Skeletal muscle cell (primary cell): ENCODE results near the gene GARRE1.
"Not testable (repeated sequence)": the region's sequence is repeated elsewhere in the genome, so short reads cannot be mapped to it uniquely, and the experiment has no call there.

ENCODE experiments used
- DNase-seq: peaks from one replicate; pipeline ENCODE4 v3.0.0-alpha.2; 2010; ENCODE audit warnings: low read depth
- H3K4me3 ChIP-seq: 2 replicates; pipeline ENCODE4 v1.5.1; 2011; ENCODE audit warnings: low read depth, mild to moderate bottlenecking, control low read depth, low read length, moderate library complexity

GARRE1 gene

GRCh38 chr19:34256835-34257558, 2.6 kb downstream of the GARRE1 start:
- DNase-seq = no peak
- no peak overlapping the region for H3K4me3 ChIP-seq

GRCh38 chr19:34257559-34257924, 3.2 kb downstream of the GARRE1 start:
- no peak for DNase-seq
- no peak overlapping the region for H3K4me3 ChIP-seq

GRCh38 chr19:34259367-34260095, 5.2 kb downstream of the GARRE1 start:
- DNase-seq = no peak
- H3K4me3 ChIP-seq = no peak overlapping the region

- H3K4me3 ChIP-seq = no peak overlapping the region
- DNase-seq = no peak
Measured at GRCh38 chr19:34260771-34261173, 6.4 kb downstream of the GARRE1 start.

GRCh38 chr19:34261334-34262109, 7.2 kb downstream of the GARRE1 start:
- H3K4me3 ChIP-seq = no peak overlapping the region
- no peak for DNase-seq

GRCh38 chr19:34263745-34264237, 9.4 kb downstream of the GARRE1 start:
- H3K4me3 ChIP-seq = no peak overlapping the region
- DNase-seq = no peak

- DNase-seq = no peak
- no peak overlapping the region for H3K4me3 ChIP-seq
Measured at GRCh38 chr19:34265221-34265650, 10.9 kb downstream of the GARRE1 start.

DNA sequence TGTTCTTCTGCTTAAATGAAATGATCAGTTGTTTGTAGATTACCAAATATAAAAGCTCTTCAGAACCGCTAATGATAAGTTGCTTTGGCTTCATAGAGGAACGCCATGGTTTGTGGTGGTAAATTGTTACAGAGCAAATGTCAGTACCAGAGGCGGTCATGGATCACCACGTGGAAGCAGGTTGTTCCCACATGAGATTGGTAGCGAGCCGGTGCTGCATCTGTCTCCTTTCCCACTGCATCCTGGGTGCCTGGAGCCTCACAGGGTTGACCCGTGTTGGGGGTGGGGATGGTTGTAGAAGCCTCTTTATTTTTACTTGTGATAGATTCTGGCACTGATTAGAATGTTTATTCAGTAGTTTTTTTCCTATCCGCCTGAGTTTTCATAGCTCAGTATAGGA, 14.7 kb downstream of the GARRE1 start:
- no peak for DNase-seq
- no peak overlapping the region for H3K4me3 ChIP-seq

DNA sequence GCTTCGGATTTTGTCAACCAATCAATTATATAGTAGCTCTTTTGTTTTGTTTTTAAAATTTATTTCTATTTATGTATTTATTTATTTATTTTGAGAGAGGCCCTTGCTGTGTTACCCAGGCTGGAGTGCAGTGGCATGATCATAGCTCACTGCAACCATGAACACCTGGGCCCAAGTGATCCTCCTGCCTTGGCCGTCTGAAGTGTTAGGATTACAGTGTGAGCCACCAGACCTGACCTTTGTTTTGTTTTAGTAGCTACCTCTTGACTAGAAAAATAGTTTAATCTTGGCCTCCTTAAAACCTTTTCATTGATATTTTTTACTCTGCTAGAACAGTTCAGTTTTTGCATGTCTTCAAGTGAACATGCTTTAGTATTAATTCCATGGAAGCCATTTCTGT, 15.1 kb downstream of the GARRE1 start:
- no peak for DNase-seq
- H3K4me3 ChIP-seq = no peak overlapping the region

GRCh38 chr19:34269968-34270621, 15.7 kb downstream of the GARRE1 start:
- DNase-seq = peak; percentile 26
- H3K4me3 ChIP-seq = no peak overlapping the region

DNA sequence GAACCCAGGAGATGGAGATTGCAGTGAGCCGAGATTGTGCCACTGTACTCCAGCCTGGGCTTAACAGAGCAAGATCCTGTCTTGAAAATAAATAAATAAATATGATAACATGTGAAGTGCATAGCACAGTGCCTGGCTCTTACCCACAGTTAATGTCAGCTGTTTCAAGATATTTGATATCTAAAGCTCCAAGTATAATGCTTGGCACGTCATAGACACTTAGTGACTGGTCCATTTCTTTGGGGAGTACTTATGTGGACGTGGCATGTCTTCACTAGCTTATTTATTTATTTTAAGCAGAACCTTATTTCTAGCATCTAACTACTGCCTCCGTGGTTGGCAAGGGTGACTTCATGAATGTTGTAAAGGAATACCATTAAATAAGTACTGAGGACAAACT, 18.8 kb downstream of the GARRE1 start:
- H3K4me3 ChIP-seq = no peak overlapping the region
- DNase-seq = no peak

- DNase-seq = no peak
- no peak overlapping the region for H3K4me3 ChIP-seq
Measured at GRCh38 chr19:34274284-34274826, 20.0 kb downstream of the GARRE1 start.

- no peak overlapping the region for H3K4me3 ChIP-seq
- DNase-seq = peak; percentile 50
Measured at GRCh38 chr19:34274827-34275625, 20.7 kb downstream of the GARRE1 start.

GRCh38 chr19:34275705-34276104, 21.4 kb downstream of the GARRE1 start:
- DNase-seq = no peak
- H3K4me3 ChIP-seq = no peak overlapping the region

GRCh38 chr19:34276614-34277013, 22.3 kb downstream of the GARRE1 start:
- H3K4me3 ChIP-seq = no peak overlapping the region
- DNase-seq = no peak

GRCh38 chr19:34277244-34277643, 22.9 kb downstream of the GARRE1 start:
- DNase-seq = no peak
- H3K4me3 ChIP-seq = no peak overlapping the region

GRCh38 chr19:34278783-34279182, 24.4 kb downstream of the GARRE1 start:
- DNase-seq = no peak
- no peak overlapping the region for H3K4me3 ChIP-seq

DNA sequence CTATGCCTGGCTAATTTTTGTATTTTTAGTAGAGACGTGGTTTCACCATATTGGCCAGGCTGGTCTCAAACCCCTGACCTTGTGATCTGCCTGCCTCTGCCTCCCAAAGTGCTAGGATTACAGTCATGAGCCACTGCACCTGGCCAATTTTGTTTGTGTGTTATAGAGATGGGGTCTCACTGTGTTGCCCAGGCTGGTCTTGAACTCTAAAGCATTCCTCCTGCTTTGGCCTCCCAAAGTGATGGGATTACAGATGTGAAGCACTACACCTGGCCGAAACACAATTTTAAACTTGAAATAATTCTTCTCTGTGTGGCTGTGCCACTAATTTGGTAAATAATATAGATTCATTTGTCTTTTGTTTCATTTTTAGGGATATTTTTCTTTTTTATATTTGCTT, 27.1 kb downstream of the GARRE1 start:
- H3K4me3 ChIP-seq, DNase-seq: not testable (repeated sequence)
